Endodermal cell (in vitro differentiated cells): ENCODE results near the gene RAB4B. TPM values are rescaled to one million over a fixed set of nuclear protein-coding genes. Genes with fewer than 3 reads are reported as not detected.

Experiments
- DNase-seq: peaks from one replicate; pipeline ENCODE4 v3.0.0-alpha.2; 2017
- H3K27ac ChIP-seq: 2 replicates; pipeline ENCODE4 v1.5.1; 2013; ENCODE audit warnings: mild to moderate bottlenecking, low read depth, low read length, moderate library complexity
- H3K27me3 ChIP-seq: 2 replicates; pipeline ENCODE4 v1.6.1; 2013; ENCODE audit warnings: mild to moderate bottlenecking, low read length, moderate library complexity; ENCODE audit not compliant: insufficient read depth, control insufficient read depth, poor library complexity, severe bottlenecking
- H3K36me3 ChIP-seq: 2 replicates; pipeline ENCODE4 v1.7.0; 2013; ENCODE audit warnings: mild to moderate bottlenecking, low read length, moderate library complexity; ENCODE audit not compliant: control insufficient read depth, insufficient read depth
- H3K4me1 ChIP-seq: one replicate; pipeline ENCODE4 v1.7.0; 2013; ENCODE audit warnings: low read length; ENCODE audit not compliant: control insufficient read depth, insufficient read depth
- H3K4me3 ChIP-seq: 2 replicates; pipeline ENCODE4 v1.5.1; 2013; ENCODE audit warnings: mild to moderate bottlenecking, low read length, moderate library complexity
- H3K9ac ChIP-seq: 2 replicates; pipeline ENCODE4 v1.6.1; 2013; ENCODE audit warnings: mild to moderate bottlenecking, low read length, moderate library complexity; ENCODE audit not compliant: poor library complexity, severe bottlenecking; ENCODE audit errors: extremely low read depth
- H3K9me3 ChIP-seq: 2 replicates; pipeline ENCODE4 v1.6.1; 2013; ENCODE audit warnings: mild to moderate bottlenecking, low read length, moderate library complexity; ENCODE audit not compliant: control insufficient read depth
- H3K27ac Mint-ChIP-seq: 2 replicates; pipeline ENCODE4 v1.8.0; 2020; ENCODE audit warnings: mixed read lengths
- H3K27me3 Mint-ChIP-seq: 2 replicates; pipeline ENCODE4 v1.8.0; 2021; ENCODE audit warnings: mild to moderate bottlenecking, mixed read lengths; ENCODE audit not compliant: insufficient read depth
- H3K36me3 Mint-ChIP-seq: 2 replicates; pipeline ENCODE4 v1.8.0; 2020; ENCODE audit warnings: low read depth, mixed read lengths
- H3K4me1 Mint-ChIP-seq: 2 replicates; pipeline ENCODE4 v1.8.0; 2020; ENCODE audit warnings: mixed read lengths
- H3K4me3 Mint-ChIP-seq: 2 replicates; pipeline ENCODE4 v1.8.0; 2020; ENCODE audit warnings: mild to moderate bottlenecking, moderate library complexity, mixed read lengths
- H3K9me3 Mint-ChIP-seq: 2 replicates; pipeline ENCODE4 v1.8.0; 2020; ENCODE audit warnings: mild to moderate bottlenecking, mixed read lengths
- CTCF ChIP-seq: fragments of 200-600 bp; sonication (generic); conservative IDR thresholded peaks from 2 replicates; pipeline ENCODE4 v1.5.0; 2021; ENCODE audit warnings: antibody characterized with exemption, mild to moderate bottlenecking
- WGBS, 2 experiments: methylation state at CpG; one replicate each; pipeline versions ENCODE4 v1.1.5 to v1.1.7; 2013; ENCODE audit warnings: missing lambda C conversion rate in 2 of 2, mixed read lengths in 1 of 2; ENCODE audit not compliant: insufficient coverage in 1 of 2, insufficient read length in 1 of 2; 5-methylcytosine and 5-hydroxymethylcytosine counted together
- total RNA-seq, 2 donors: library from RNA; stranded (reverse); fragmentation: NEBNext Ultra II Directional in 1 of 2; extraction: Animal tissue kit (Norgen Biotek cat#: 25700) in 1 of 2; gene quantifications; 2 replicates in 1 of 2; 3 replicates in 1 of 2; pipeline ENCODE4 v1.2.1, GENCODE V29; 2021

RAB4B gene
- total RNA-seq, 2 donors from 2014 or later: 29.2 to 34.1 TPM

- peak overlapping the region; percentile 91 for H3K4me3 Mint-ChIP-seq
- H3K27ac ChIP-seq: no peak overlapping the region
- H3K9me3 ChIP-seq: no peaks in the 10 kb centered on the region
- no peaks in the 10 kb centered on the region for H3K27me3 Mint-ChIP-seq
- peaks cover 38% of the 10 kb centered on the region for H3K36me3 Mint-ChIP-seq
- H3K4me1 ChIP-seq: peaks cover 29% of the 10 kb centered on the region
- WGBS, 2 experiments: 95 to 96% methylated on average over 19 to 27 of the region's 27 CpGs
- peaks cover 59% of the 10 kb centered on the region for H3K36me3 ChIP-seq
- H3K9ac ChIP-seq: no peak overlapping the region
- no peak for TF ChIP-seq CTCF
- DNase-seq: no peak
- no peaks in the 10 kb centered on the region for H3K9me3 Mint-ChIP-seq
- H3K27ac Mint-ChIP-seq: peak overlapping the region; percentile 26
- peak overlapping the region; percentile 94 for H3K4me3 ChIP-seq
- no peaks in the 10 kb centered on the region for H3K27me3 ChIP-seq
- peaks cover 50% of the 10 kb centered on the region for H3K4me1 Mint-ChIP-seq
Observed at GRCh38 chr19:40800997-40801377, 22.9 kb downstream of the RAB4B start.

GRCh38 chr19:40801426-40802299 lies 23.6 kb downstream of the RAB4B start:
- no peaks in the 10 kb centered on the region for H3K27me3 Mint-ChIP-seq
- Histone ChIP-seq H3K4me1 (peaks cover 29% of the 10 kb centered on the region), H3K27me3 (no peaks in the 10 kb centered on the region), H3K4me3 (peak overlapping the region; percentile 94), H3K27ac (no peak overlapping the region), H3K9me3 (no peaks in the 10 kb centered on the region), H3K9ac (peak overlapping the region; percentile 6), H3K36me3 (peaks cover 63% of the 10 kb centered on the region)
- no peaks in the 10 kb centered on the region for H3K9me3 Mint-ChIP-seq
- peaks cover 56% of the 10 kb centered on the region for H3K4me1 Mint-ChIP-seq
- peaks cover 39% of the 10 kb centered on the region for H3K36me3 Mint-ChIP-seq
- H3K4me3 Mint-ChIP-seq: peak overlapping the region; percentile 91
- TF ChIP-seq CTCF: no peak
- DNase-seq: no peak
- 90 to 91% methylated on average over 3 to 11 of the region's 13 CpGs for WGBS, 2 experiments
- peak overlapping the region; percentile 32 for H3K27ac Mint-ChIP-seq

GRCh38 chr19:40802300-40803169 lies 24.5 kb downstream of the RAB4B start:
- H3K27ac ChIP-seq: no peak overlapping the region
- H3K4me3 ChIP-seq: peak overlapping the region; percentile 94
- peak overlapping the region; percentile 91 for H3K4me3 Mint-ChIP-seq
- peaks cover 62% of the 10 kb centered on the region for H3K4me1 Mint-ChIP-seq
- no peaks in the 10 kb centered on the region for H3K27me3 ChIP-seq
- peaks cover 42% of the 10 kb centered on the region for H3K36me3 Mint-ChIP-seq
- DNase-seq: no peak
- H3K4me1 ChIP-seq: peaks cover 29% of the 10 kb centered on the region
- no peaks in the 10 kb centered on the region for H3K9me3 ChIP-seq
- no peaks in the 10 kb centered on the region for H3K9me3 Mint-ChIP-seq
- no peaks in the 10 kb centered on the region for H3K27me3 Mint-ChIP-seq
- peak overlapping the region; percentile 58 for H3K27ac Mint-ChIP-seq
- 80 to 82% methylated on average over 7 to 11 of the region's 11 CpGs for WGBS, 2 experiments
- H3K9ac ChIP-seq: peak overlapping the region; percentile 6
- peaks cover 69% of the 10 kb centered on the region for H3K36me3 ChIP-seq
- TF ChIP-seq CTCF: no peak
